HEK293 (cell line): ENCODE results near the gene DOCK8.
"Not testable (repeated sequence)": the region's sequence is repeated elsewhere in the genome, so short reads cannot be mapped to it uniquely, and the experiment has no call there.

Experiments used
- CTCF ChIP-seq: fragments of 450-650 bp; formaldehyde crosslinking; IDR thresholded peaks from 2 replicates; pipeline ENCODE4 v1.5.1; 2016; ENCODE audit warnings: missing biosample characterization, missing genetic modification characterization
- SP2 ChIP-seq: fragments of 450-650 bp; formaldehyde crosslinking; IDR thresholded peaks from 2 replicates; pipeline ENCODE4 v1.5.1; 2016; ENCODE audit warnings: missing biosample characterization, missing genetic modification characterization
- SP3 ChIP-seq: fragments of 450-650 bp; formaldehyde crosslinking; IDR thresholded peaks from 2 replicates; pipeline ENCODE4 v1.5.1; 2016; ENCODE audit warnings: missing biosample characterization, missing genetic modification characterization
- ZNF639 ChIP-seq: fragments of 450-650 bp; formaldehyde crosslinking; IDR thresholded peaks from 2 replicates; pipeline ENCODE4 v1.5.1; 2016; ENCODE audit warnings: missing biosample characterization, missing genetic modification characterization
- ZSCAN30 ChIP-seq: fragments of 450-650 bp; IDR thresholded peaks from 2 replicates; pipeline ENCODE4 v1.5.1; 2018; ENCODE audit warnings: missing biosample characterization, mild to moderate bottlenecking, missing genetic modification characterization, moderate library complexity

GRCh38 chr9:213901-214300 lies 764 bp upstream of the DOCK8 start:
- TF ChIP-seq CTCF; SP2 (tag by site-specific recombination); ZSCAN30 (tag by site-specific recombination); ZNF639; SP3: not testable (repeated sequence)
